D721Med (cell line): ENCODE measurements around the gene WRAP73.

ENCODE experiments used
- DNase-seq: peaks from one replicate; pipeline ENCODE4 v3.0.0; 2011; ENCODE audit warnings: low spot score; ENCODE audit not compliant: insufficient read length
- FAIRE-seq: peaks from 2 replicates; lab custom pipeline; 2011; peaks lifted over from hg19 to GRCh38; lab: Jason Lieb, UNC
- CTCF ChIP-seq: IDR thresholded peaks from 2 replicates; pipeline ENCODE4 v1.5.1; 2012; ENCODE audit warnings: mild to moderate bottlenecking, control low read depth; ENCODE audit not compliant: insufficient read depth; ENCODE audit errors: missing control alignments

The WRAP73 gene

GRCh38 chr1:3664700-3665375, 14.9 kb upstream of the WRAP73 start:
- DNase-seq, result no peak
- no peak for FAIRE-seq
- TF ChIP-seq CTCF, result no peak

- TF ChIP-seq CTCF, result no peak
- DNase-seq (no peak), FAIRE-seq (no peak)
These were observed 14.2 kb upstream of the WRAP73 start for GRCh38 chr1:3663999-3664699.

DNA sequence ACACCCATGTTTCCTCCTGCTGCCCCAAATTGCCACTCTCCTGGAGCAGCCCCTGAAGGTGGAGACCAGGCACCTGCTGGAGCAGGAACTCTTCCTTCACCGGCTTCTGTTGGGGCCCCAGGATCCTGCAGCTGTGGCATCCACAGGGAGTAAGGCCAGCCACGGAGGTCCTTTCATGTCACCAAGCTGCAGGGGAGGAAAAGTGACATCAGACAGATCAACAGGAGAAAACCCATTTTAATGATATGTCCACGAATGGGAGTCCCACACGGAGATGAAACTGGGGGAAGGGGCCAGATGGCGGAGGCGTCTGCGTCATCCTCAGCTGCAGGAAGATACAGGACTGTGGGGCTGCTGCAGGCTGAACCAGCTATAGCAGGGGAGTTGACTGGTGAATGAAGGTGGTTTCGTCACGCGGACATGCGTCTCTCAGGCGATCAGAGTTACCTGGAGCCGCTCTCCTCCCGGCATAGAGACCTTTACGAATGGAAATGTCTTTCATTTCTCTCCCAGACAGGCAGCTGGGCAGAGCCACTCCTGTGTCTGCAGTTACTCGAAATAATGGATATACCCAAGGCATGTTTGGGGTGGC, 12.3 kb upstream of the WRAP73 start:
- TF ChIP-seq CTCF, result no peak
- FAIRE-seq, result no peak
- no peak for DNase-seq

DNA sequence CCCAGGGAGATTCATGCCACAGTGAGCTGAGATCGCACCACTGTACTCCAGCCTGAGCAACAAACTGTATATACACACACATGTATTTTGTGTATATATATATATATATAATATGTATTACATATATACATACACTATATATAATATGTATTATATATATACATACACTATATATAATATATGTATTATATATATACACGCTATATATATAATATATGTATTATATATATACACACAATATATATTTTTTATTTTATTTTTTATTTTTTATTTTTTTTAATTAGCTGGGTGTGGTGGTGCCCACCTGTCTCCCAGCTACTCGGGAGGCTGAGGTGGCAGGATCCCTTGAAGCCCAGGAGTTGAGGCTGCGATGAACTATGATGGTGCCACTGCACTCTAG, 11.7 kb upstream of the WRAP73 start:
- TF ChIP-seq CTCF, result no peak
- FAIRE-seq, result no peak
- no peak for DNase-seq

GRCh38 chr1:3660704-3661103, 10.8 kb upstream of the WRAP73 start:
- DNase-seq (no peak), FAIRE-seq (no peak)
- TF ChIP-seq CTCF, result no peak

- no peak for TF ChIP-seq CTCF
- FAIRE-seq (no peak), DNase-seq (no peak)
These were observed 9.2 kb upstream of the WRAP73 start for GRCh38 chr1:3659093-3659492.

DNA sequence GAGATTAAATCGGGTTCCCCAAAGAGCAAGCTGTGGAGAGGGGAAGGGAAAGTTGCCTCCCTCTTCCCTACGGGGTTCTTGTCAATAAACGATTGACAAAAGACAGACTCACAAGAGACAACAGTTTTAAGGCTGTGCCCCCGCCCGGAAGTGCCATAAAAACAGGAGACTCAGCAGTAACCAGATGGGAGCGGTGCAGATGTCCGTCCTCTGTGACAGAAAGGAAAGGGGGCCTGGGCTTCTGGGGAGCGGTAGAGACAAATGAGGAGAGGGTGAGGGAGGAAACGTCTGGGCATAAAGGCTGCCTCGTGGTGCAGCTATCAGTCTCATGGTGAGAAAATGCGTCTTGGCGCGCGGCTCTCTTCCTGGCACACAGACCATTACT, 8.3 kb upstream of the WRAP73 start:
- TF ChIP-seq CTCF, result no peak
- DNase-seq, result no peak
- no peak for FAIRE-seq
